NCI-H2171 treated with DMSO at 0.1 percent for 48 hours (cell line): ENCODE results near the gene ENGASE.
"Not testable (repeated sequence)": the region's sequence is repeated elsewhere in the genome, so short reads cannot be mapped to it uniquely, and the experiment has no call there.

Experiments used
- DNase-seq: peaks from one replicate; lab custom pipeline; 2025; lab: John Stamatoyannopoulos, UW

Gene ENGASE

GRCh38 chr17:79053251-79053925, 21.2 kb upstream of the ENGASE start:
- no peak for DNase-seq

DNA sequence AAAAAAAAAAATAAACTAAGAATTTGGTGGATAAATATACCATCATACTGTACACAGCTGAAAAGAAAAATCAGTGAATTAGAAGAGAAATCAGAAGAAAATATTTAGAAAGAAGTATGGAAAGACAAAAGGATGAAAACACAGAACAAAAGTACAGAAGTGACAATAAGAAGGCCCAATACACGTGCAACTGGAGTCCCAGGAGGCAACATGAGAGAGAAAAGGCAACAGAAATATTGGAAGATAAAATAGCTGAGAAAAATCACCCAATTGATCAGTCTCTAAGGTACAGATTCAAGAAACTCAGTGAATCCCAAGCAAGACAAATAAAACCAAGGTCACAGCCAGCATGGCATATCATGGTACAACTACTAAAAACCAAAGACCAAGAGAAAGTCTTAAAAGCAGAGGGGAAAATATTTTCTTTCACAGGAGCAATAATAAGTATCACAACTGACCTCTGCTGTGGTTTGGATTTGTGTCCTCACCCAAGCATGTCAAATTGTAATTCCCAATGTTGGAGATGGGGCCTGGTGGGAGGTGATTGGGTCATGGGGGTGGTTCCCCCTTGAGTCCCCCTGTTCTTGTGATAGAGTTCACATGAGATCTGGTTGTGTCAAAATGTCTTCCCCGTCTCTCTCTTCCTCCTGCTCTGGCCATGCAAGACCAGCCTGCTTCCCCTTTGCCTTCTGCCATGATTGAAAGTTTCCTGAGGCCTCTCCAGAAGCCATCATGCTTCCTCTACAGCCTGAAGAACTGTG, 20.2 kb upstream of the ENGASE start:
- DNase-seq, result no peak

GRCh38 chr17:79055197-79055596, 19.4 kb upstream of the ENGASE start:
- DNase-seq, result no peak

- DNase-seq, result no peak
Measured at GRCh38 chr17:79057737-79058385, 16.8 kb upstream of the ENGASE start.

GRCh38 chr17:79062691-79063090, 11.9 kb upstream of the ENGASE start:
- DNase-seq, result no peak

- DNase-seq, result peak; percentile 24
Measured at GRCh38 chr17:79064026-79064425, 10.6 kb upstream of the ENGASE start.

DNA sequence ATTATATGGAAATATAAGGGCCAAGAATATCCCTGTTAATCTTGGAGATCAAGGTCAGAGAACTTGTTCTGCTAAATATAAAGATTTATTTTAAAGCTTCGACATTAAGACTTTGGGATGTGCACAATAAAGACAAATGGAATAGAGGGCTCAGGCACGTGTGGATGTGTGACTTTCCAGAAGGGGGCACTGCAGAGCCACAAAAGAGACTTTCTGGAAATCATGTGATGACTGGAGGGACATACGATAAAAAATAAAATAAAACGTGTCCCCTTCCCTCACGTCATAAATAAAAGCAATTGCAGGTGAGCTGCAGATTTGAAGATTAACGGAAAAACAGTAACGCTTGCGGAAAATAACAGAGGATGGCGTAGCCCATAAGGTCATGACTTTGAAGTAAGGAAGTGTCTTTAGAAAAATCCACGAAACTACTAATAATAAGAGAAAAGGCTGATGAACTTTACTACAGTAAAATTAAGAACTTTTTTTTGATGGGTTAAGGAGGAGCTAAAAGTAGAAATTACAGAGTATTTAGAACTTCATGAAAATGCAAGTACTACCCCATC, 9.4 kb upstream of the ENGASE start:
- DNase-seq, result peak; percentile 6

- no peak for DNase-seq
Measured at GRCh38 chr17:79066963-79067362, 7.7 kb upstream of the ENGASE start.

GRCh38 chr17:79070266-79070880, 4.3 kb upstream of the ENGASE start:
- DNase-seq, result no peak

- DNase-seq, result no peak
Measured at GRCh38 chr17:79071161-79071740, 3.4 kb upstream of the ENGASE start.

DNA sequence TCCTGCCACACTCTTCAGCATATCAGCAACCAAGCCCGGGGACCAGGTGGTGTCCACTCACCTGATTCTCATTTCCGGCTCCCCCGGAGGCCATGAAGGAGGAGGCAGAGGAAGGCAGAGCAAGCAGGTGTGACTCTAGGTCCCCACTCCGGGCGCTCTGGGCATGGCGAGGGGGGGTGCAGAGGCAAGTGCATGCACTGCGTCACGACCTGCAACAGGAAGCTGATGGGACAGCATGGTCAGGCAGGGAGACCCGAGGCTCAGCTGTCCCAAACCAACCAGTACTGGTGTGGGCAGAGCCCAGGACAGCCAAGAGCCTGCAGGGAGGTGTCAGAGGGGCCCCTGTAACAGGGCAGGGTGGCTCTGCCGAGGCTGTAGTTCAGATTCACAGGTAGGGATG, 2.1 kb upstream of the ENGASE start:
- no peak for DNase-seq

GRCh38 chr17:79073016-79073705, 1.5 kb upstream of the ENGASE start:
- no peak for DNase-seq

- no peak for DNase-seq
Measured at GRCh38 chr17:79073706-79074088, 927 bp upstream of the ENGASE start.

- not testable (repeated sequence) for DNase-seq
Measured at GRCh38 chr17:79074121-79074648, 439 bp upstream of the ENGASE start.

GRCh38 chr17:79075446-79075750, 774 bp downstream of the ENGASE start:
- DNase-seq, result no peak

DNA sequence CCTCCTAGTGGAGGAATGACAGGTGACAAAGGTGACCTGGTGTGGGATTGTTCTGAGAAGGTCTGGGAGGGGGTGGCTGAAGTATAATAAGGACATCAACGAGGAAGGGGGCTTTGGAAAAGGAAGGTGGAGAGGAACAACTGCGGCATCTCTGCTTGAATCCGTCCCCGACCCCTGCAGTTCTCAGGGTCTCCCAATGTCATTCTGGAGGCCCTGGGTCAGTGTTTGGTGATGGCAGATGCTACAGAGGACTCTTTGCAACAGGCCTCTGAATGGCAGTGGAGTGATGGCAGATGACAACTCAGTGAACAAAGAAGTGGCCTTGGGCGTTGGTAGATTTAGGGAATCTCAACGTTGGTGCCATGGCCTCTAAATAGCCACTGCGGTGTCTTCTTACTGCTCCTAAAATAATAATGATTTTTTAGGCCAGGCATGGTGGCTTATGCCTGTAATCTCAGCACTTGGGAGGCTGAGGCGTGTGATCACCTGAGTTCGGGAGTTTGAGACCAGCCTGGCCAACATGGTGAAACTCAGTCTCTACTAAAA, 1.3 kb downstream of the ENGASE start:
- no peak for DNase-seq

DNA sequence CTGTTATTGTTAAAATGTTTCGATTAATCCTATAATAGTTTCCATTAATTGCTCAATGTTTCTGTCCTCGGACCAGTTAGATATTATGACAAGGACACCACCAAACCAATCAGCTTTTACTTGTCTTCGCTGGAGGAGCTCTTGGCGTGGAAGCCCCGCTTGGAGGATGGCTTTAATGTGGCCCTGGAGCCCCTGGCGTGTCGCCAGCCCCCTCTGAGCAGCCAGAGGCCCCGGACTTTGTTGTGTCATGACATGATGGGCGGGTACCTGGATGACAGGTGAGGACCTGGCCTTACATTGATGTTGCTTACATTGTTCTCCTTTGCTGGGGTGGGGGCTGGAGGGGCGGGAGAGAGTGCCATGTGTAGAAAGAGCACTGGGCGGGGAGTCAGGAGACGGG, 3.0 kb downstream of the ENGASE start:
- no peak for DNase-seq

DNA sequence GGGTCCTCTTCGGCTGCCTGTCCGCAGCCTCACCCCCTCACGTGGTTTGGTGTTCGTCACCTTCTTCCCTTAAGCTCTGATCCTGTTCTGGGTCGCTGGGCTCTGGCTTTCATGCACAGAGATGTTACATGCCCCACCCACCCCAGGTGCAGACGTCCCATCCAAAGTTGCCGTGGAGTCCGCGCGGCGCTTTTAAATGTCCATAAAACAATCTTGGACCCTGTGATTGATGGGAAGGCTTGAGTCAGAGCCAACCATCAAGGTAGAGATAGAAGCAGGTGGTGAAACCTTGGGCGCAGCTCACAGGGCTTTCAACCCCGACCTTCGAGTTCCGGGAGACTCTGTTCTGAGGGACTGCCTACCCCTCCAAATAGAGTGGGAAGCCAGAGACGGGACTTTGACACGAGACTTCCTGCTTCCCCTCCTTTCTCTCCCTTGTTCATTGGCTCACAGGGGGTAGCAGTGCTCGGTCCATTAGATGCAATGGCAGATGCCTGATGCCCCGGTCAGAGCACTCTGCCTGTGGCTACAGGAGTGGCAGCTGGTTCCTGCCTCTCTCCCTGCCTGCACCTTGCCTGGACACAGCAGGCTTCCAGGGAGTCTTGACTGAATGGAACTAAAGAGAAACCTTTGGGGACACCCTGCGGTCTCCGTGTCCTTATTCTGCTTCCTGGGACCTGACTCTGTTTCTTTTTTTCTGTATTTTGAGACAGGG, 4.0 kb downstream of the ENGASE start:
- DNase-seq, result no peak

DNA sequence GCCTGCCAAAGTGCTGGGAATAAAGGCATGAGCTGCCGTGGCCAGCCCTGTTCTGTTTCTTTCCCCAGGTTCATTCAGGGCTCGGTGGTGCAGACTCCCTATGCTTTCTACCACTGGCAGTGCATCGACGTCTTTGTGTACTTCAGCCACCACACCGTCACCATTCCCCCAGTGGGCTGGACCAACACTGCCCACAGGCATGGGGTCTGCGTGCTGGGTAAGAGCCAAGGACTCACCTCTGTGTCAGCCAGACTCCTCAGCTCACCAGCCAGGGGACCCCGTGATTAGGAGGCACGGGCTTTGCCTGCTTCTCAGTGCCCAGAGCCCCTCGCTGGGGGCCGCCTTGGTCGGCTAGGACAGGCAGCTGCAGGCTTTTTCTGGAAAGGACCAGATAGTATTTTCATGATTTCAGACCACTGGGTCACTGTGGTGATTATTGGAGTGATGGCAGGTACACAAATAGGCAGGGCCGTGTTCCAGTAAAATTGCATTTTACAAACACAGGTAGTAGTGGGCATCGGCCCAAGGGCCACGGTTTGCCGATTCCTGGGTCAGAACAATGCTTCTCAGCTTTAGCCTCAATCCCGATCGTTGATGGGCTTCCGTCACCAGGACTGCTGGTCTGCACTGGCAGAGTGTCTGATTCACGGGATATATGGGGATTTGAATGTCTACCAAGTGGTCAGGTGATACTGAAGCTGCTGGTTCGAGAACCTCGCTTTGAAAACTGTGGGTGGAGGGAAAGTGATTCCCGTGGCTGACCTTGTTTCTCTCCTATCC, 5.0 kb downstream of the ENGASE start:
- DNase-seq, result no peak

GRCh38 chr17:79080349-79080748, 5.7 kb downstream of the ENGASE start:
- no peak for DNase-seq
